ENCODE data around the gene INSRR. TPM values are rescaled to one million over a fixed set of nuclear protein-coding genes. Genes with fewer than 3 reads are reported as not detected.

INSRR gene
- total and polyA plus RNA-seq, 2 of the 8 experiments (the other 6 are each of a cell fraction or from before 2014, with no cell fraction given) = 0.02 TPM; not detected in 1

DNA sequence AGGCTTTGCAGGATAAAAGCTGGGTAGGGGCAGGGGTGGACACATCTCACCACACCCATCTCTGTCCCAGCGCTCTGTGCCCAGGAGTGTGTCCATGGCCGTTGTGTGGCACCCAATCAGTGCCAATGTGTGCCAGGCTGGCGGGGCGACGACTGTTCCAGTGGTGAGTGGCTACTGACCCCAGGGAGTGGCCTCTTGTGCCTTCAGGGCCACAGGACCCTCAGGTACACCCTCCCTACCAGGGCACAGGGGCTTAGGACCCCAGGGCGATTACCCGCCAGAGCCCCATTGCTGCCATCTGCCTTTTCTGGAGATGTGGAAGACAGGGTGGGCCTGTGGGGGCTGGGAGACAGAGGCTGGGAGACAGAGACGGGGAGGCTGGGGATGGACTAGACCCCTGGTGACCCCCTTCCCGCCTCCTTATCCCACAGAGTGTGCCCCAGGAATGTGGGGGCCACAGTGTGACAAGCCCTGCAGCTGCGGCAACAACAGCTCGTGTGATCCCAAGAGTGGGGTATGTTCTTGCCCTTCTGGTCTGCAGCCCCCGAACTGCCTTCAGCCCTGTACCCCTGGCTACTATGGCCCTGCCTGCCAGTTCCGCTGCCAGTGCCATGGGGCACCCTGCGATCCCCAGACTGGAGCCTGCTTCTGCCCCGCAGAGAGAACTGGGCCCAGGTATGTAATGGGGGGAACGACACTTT, 47.4 kb upstream of the INSRR start (continued):
- no peak for TF ChIP-seq TCF12 (IDR thresholded peaks at IDR 0.05; ENCODE audit: low read depth, low read length)
- no peak for TF ChIP-seq TAF1 (IDR thresholded peaks at IDR 0.05; ENCODE audit: low read depth, low read length)
- TF ChIP-seq JUN (IDR thresholded peaks at IDR 0.05; ENCODE audit: low read depth, low read length) = no peak
- TF ChIP-seq NANOG (IDR thresholded peaks at IDR 0.05; ENCODE audit: insufficient read depth, low read depth, low read length, poor library complexity, severe bottlenecking) = no peak
- no peak for TF ChIP-seq GABPA (IDR thresholded peaks at IDR 0.05; ENCODE audit: borderline replicate concordance, insufficient read depth, low read length)
